Dermis blood vessel endothelial cell (primary cell): ENCODE data around the gene LDLRAD4. TPM values are rescaled to one million over a fixed set of nuclear protein-coding genes. Genes with fewer than 3 reads are reported as not detected.

Source experiments
- DNase-seq: peaks from one replicate; pipeline ENCODE4 v3.0.0; 2010
- total RNA-seq: library from RNA; depleted of rRNA; stranded (reverse); fragments of >200 nt; gene quantifications from 2 replicates; pipeline ENCODE4 v1.2.3, GENCODE V29; 2014

LDLRAD4 gene
- total RNA-seq, 1 donor from 2014 or later: 20.1 TPM

DNA sequence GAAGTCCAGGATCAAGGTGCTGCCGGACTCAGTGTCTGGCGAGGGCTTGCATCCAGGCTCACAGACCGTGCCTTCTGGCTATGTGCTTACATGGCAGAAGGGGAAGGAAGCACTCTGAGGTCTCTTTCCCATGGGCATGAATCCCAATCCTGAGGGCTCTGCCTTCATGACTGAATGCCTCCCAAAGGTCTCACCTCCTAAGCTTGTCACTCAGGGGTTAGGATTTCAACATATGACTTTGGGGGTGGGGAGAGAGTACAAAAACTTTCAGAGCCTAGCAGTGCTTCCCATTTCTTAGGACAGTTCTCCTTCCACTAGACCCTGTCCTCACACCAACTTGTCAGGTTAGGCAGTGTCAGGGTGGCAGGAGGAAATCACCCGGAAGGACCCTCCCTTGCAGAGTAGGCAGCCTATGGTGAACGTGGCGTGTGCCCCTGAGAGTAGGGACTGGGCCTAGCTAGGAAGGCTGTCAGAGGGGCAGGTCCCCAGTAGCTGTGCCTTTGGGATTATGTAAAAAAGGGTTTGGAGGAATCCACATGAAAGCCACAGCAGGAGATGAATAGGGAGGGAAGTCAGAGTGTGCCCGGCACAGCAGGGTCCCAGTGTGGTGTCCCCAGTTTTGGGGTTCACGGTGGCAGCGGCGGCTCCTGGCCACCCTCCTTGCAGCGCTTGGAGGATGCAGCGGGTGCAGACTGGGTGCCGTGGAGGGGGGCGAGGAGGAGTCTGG, 233.3 kb downstream of the LDLRAD4 start:
- no peak for DNase-seq

DNA sequence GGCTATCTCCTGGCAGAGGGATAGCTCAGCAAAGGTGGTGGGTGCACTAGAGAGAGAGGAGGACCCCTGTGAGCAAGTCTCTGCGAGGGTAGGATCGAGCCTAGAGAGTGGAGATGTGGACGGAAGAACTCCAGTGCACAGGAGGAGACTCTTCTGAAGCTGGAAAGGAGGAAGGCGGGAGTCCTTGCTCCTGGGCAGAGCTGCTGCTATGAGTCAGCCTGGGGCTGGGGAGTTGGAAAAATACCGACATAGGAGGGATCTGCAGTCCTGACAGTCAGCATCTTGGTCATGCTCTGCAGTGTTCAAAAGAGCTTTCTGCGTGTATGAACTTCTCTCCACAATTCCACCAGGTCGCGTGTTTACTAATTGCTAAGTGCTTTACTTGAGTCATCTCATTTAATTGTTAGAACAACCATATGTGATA, 233.8 kb downstream of the LDLRAD4 start:
- peak; percentile 47 for DNase-seq

DNA sequence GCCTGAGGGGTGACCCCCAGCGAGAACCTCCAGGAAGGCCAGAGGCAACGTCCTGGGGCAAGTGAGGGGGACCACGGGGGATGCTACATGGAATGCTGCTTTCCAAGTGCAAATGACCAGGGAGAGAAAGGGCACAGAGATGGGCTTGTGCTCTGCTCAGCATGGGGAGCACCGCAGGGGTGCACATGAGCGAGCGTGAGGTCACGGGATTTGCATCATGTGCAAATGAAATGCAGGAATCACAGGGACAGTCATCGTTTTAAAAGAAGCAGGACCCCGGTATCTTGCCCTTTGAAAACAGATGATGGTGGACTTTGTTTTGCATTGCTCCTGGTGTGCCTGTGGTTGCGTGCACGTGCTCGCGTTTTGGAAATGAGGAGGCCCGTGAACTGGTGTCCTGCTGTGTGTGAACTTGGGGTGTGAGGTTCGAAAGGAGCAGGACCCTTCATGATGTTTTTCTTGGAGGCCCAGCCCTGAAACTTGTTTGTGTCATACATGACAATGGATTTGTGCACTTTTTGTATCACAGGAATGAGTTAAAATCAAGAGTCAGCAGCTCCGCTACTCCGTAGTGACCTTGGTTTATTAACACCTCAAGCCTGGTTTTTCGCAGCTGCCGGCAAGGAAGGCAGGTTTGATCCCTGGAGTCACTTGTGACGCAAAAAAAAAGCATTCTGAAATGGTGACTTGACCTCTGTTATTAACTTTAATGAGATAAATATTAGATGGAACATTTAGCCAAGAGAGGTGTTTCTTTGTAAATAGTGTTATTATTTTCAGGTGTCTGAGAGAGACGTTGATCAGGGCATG, 234.5 kb downstream of the LDLRAD4 start:
- DNase-seq: no peak

DNA sequence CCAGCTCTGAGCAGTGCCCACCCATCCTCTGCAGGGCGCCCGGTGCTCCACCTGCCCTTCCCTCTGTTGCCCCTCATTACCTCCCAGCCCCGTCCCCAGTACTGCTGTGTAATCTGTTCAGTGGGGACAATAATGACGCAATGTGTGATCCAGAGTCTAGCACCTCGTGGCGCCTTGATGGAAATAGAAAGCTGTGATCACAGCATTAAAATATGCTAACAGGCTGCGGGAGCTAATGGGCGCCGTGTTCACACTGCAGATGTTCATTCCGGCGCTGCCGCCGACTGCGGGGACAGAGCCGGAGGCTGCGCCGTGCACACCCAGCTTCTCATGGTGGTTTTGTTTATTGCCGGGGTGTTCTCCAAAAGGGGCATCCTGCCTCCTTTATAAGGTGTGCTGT, 235.2 kb downstream of the LDLRAD4 start:
- DNase-seq: no peak

DNA sequence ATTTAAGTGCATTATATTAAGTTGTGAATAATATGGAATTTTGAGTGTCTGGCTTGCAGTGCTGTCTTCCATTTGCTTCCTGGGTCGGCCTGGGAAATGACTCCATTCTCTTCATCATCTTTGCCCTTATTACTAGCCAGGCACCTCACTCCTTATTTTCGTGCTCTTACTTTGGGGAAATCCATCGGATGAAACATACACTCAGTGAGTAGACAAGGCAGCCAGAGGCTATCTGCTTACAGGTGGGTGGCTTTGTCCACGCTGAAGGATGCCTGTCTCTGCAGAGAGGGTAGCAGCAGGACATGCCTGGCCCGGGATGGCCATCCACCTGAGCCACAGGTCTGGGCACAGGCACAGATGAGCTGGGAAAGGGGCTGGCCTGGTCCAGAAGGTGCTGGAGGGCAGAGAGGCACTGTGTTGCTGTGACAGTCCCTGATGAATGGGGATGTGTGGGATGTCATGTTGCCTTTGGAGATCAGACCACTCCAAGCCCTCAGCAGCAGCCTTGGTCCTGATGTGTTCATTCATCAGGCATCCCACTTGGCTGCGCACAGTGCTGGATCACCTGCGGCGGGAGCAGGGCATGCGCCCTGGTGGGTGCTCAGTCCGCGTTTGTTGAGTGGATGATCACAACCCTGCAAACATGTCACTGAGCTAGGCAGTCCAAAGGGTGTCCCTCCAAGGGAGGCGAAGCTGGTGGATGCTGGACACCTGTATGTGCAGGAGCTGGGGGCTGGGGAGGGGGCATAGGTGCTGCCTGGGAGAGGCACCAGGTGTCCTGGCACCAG, 236.0 kb downstream of the LDLRAD4 start:
- DNase-seq: no peak

DNA sequence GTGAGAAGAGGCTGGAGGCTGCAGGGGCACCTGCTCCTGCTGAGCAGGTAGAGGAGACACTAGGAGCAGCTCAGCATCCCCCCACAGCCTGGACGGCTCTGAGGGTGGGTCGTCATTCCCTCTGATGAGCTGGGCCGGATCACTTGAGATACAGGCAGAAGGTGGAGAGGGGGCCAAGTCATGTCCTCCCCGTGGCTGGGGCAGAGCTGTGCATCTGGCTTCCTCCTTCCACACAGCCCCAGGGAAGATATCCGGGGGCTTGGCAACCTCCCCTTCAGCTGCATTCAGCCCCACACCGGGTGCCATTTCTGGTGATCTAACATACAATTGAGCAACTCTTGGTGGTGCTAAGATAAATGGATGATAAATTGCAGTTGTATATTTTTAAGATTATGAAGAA, 236.9 kb downstream of the LDLRAD4 start:
- DNase-seq: no peak

DNA sequence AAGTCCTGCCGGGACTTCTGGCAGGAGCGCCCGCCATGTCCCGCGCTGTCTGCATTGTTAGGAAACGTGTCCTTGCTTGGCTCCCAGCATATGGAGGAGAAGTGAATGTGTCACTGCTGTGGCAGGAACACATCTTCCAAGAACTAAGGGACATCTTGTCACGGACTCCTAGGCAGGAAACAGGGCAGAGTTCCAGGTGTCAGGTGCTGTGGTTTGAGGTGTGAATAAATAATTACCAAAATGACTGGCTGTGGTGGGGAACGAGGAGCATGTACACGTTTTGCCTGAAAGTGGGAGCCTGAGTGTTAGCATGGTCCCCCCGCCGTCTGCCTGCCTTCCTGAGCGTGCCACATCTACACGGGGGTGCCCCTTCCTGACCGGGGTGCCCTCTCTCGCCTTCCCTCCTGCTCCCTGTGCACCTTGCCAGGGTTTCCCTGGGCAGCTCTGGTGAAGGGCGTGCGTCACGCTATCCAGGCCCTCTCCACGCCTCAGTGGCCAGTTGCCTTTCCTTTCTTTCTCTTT, 237.5 kb downstream of the LDLRAD4 start:
- DNase-seq: no peak

DNA sequence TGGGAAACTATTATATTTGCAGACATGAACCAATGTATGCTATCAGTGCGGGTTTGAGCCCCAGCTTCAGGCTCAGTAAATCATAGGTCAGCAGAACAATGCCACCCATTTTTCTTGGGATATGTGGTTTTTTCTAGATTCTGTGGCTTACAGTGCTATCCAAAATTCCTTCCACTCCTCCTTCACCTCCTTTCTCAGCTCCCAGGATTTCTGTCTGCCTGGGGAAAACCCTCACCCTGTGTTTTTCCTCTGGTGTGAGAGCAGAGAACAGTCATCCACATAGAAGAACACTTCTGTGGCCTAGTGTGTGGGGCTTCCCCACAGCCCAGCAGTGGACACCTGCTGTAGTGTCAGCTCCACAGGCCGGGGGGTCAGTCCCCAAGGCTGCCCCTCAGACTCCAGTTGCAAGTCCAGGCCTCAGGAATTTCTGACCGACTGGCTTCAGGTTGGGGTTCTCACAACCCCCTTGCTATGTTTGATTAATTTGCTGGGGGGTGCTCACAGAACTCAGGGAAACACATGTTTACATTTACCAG, 238.2 kb downstream of the LDLRAD4 start:
- DNase-seq: no peak

DNA sequence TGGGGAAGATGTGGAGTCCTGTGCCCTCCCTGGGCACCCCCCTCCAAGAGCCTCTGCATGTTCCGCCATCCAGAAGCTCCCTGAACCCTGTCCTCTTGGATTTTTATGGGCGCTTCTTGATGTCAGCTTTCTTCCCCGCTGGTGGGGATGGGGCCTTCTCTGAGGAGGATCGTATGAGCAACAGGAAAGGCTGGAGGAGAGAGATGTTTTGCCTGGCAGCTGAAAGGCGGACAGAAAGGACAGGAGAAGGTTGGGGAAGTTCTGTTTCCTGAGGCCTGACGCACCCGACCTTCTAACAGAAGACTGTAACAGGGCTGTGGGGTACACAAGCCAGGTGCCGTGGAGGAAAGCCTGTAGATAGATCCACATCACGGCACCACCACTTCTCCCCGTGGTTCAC, 238.8 kb downstream of the LDLRAD4 start:
- peak; percentile 59 for DNase-seq

DNA sequence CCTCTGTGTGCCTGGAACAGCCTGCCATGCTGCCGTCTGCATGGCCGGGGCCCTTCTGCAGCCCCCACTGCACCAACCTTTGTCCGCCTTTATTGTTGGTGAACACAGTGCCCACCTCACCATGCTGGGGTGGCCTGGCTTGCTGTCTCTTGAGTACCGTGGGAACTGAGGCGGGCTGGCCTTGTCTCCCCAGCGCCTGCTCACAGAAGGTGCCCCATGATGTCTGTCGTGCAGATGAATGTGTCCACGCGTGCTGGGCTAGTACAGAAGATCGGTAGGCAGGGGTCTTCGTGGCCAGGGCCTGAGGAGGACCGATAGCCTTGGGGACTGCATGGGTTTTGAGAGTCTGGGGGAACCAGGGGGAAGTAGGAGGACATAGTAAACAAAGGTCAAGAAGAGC, 242.4 kb downstream of the LDLRAD4 start:
- no peak for DNase-seq

DNA sequence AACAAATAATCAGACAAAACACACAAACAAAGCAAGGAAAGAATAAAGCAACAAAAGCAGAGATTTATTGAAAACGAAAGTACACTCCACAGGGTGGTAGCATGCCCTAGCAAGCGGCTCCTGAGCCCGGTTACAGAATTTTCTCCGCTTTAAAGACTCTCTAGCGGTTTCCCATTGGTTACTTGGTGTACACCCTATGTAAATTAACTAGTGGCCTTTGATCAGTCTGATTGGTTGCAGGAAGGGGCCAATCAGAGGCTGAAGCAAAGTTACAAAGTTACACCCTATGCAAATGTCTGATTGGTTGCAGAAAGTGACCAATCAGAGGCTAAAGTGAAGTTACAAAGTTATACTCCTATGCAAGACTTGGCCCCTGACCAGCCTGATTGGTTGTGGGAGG, 242.9 kb downstream of the LDLRAD4 start:
- DNase-seq: no peak

DNA sequence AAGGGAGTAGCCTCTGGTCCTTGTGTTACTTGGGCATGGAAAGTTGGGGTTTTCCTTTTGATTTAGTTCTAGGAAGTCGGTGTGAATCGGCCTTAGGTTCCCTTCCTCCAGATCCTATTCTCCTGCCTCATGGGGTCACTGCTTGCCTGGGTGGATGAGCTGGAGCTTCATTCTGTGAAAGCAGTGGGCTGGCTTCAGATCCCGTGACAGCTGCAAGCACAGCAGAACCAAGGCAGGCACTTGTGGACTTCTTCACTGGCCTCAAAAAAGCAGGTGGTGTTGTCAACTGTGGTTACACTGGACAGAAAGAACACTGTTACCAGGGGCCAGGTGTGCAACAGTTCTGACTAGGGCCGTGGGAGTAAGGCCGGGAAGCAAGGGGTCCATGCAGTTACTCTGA, 243.4 kb downstream of the LDLRAD4 start:
- no peak for DNase-seq

DNA sequence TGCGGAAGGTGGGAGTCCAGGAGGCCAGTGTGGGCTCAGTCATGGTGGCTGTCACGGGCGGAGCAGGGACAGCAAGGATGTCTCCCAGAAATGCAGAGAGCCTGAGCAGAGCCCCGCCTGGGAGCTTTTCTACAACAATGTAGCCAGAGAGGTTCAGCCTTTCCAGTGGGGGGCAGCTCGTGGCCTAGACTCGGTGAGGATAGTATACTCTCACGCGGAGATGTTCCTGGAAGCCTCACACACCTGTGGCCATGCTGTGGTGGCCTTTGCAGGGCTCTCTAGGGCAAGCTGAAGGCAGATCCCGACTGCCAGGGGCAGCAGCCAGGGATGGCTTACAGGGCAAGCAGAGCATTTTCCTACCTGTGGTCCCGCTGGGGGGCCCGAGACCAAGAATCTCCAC, 244.1 kb downstream of the LDLRAD4 start:
- DNase-seq: no peak

DNA sequence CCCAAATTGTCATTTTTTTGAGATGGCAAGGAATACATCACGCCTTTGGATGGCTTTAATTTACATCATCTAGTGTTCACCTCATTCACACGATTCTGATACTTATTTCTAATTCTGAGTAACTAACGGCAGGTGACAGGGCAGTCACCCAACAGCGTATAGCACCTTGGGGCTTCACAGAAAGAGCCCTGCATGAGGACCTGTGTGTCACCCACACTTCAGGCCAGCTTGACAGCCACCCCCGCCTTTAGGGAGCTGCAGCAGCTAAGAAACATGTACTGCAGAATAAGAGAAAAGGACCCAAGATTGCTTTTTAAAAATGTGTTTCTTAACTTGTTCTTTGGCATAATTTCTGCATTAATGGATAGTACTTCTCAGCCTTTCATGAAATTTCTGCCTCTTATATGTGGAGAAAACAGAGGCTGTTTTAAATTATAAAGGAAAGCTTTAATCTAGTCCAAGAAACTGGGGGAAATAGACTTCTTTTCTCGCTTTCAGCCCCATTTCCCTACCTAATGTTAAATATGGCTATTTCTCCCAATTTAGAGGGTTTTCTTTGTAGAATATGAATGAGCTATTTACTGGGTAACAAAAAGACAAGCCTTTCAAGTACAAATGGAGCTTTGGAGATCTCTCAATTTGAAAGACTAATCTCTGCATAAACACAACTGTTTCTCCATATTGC, 245.1 kb downstream of the LDLRAD4 start:
- DNase-seq: no peak

DNA sequence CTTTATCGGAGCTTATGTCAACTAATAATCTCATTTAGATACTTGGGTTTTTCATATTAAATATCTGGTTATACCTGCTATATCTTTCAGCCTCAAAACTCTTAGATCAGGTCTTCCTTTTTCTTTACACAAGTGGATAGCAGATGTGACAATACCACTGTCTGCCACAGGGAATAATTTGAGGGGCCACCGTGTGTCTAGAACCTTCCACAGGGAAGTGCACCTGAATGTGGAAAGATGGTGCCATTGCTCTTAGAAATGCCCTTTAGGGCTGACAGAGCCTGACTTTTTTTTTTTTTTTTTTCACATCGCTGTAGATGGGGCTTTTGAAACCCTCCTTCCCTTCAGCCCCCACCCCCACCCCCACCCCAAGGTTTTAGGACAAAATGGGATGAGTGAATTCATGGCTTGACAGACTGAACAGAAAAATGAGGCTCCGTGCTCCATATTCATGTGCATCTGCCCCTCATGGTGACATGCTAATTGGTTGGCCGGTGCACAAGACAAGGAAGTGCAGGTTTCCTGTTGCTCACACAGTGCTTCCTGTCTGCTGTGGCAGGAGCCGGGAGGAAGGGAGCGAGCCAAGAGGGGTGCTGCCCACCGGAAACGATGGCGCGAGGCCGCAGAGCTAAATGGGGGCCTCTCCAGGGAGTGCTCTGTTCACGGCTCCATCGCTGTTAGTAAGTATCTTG, 246.0 kb downstream of the LDLRAD4 start:
- DNase-seq: peak; percentile 94

DNA sequence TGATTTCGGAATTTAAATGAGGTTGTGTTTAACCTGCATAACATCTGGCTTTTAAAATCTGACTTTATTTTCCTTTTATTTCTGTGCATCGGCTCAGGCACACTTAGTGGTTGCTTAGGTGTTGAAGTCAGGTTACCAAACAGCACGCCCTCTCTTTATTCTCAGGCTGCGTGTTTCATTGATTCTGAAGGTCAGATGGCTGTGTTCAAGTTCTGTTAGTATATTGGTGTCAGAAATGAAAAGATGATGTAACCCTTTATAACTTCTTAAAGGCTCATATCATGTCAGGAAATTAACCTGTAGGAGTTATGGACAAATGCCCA, 246.5 kb downstream of the LDLRAD4 start:
- no peak for DNase-seq

DNA sequence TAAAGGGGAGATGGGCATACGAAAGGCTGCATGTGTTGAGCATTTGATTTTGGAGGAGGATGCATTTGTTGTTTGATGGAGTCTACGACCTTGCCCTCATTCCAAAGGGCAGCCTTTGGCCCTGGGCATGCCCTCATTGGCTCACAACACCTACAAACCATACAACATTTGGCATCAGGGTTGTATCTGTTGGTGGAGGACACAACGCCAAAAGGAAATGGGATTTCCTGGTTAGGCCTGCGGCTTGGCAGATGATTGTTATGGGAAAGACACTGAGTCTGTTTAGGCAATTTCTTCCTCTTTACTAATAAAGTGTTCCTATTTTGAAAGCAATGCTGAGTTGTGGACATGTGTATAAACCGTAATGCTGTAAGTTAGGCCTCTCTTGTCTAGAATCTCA, 246.9 kb downstream of the LDLRAD4 start:
- peak; percentile 64 for DNase-seq

DNA sequence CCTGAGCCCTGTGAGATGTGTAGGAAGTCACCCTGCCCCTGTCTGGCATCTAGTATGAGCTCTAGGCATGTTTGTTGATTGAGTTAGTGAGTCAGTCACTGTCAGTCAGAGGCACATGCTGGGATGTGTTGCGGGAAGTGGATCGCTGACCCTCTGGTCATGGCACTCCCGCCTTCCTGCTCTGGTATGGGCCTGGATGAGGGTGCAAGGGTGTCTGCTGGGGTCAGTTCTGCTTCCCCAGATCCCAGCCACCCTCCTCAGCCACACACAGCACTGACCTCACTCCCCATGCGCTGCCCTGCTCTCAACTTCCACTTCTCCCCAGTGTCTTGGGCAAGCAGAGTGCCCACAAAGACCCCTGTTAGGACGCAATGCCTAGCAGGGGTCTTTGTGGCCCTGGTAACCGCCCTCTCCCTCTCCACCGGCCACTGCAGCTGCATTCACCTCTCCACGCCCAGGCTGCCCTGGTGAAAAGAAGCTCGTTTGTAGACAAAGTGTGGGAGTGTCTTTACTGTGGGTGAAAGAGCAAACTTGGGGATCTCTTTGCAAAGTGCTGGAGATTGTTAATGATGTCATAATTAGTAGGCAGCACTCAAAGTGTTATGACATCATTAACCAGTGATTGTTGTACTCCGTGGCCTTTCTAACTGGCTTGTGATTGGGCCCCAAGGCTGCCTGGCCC, 252.1 kb downstream of the LDLRAD4 start:
- no peak for DNase-seq

DNA sequence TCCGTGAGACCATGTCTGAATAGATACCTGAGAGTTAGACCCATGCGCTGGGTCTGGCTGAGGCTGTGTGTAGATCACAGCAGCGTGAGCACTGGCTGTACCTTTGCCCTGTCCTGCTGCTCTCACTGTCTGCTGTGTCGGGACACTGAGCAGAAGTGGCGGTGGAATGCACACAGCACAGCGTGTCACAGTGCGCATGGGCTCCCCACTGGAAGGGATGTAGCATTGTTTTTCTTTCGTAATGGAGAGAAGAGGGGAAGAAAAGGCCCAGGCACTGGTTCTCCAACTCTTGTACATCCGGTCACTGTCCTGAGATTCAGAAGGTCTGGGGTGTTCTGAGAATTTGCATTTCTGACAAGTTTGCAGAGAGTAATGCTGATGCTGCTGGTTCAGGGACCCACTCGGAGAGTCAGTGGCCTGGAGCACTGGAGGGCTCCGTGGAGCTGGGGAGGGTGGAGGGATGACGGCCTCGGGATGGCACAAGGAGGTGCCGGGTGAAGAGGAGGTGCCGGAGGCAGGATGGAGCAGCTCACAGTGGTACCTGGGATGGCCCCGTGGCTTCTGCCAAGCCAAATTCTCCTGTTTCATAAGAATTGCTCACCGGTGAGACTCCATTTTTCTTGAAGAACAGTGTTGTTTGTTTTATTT, 252.8 kb downstream of the LDLRAD4 start:
- DNase-seq: no peak

DNA sequence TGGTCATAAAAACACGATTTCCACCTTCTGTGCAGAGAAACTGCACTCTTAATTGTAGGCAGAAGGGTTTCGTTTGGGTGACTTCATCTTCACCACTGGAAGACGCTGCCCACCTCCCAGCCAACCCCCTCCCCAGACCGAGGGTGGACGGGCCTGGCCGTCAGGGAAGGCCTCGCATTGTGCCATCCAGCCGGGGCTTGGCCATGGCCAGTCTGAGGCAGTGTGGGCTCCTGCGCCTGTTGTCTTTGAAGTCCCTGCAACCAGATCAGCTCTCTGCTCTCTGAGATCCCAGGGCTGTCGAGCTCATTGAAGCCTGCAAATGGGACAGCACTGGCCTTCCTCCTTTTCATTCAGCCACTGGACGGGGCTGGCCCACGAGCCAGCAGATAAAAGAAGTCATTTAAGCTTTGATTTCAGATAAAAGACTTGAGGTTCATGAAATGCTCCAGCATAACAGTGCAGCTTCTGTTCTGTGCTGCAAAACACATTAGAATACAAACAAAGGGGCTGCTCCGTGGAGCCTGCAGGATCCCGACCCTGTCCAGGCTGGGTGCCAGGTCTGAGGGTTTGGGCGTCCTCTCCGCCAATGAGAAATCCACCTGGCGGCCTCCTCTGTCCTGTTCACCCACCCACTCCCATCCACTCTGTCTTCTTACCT, 253.5 kb downstream of the LDLRAD4 start:
- no peak for DNase-seq
